Left lung (tissue), 10 donors: ENCODE results near the gene FOXP2. TPM values are rescaled to one million over a fixed set of nuclear protein-coding genes. Genes with fewer than 3 reads are reported as not detected.
"Not testable (repeated sequence)": the region's sequence is repeated elsewhere in the genome, so short reads cannot be mapped to it uniquely, and the experiment has no call there.

Experiments used
- ATAC-seq: fragments of 200-7000 bp; cut with Tn5 transposase; one replicate; pipeline ENCODE4 v1.9.1; 2020; ENCODE audit warnings: moderate library complexity
- DNase-seq, 4 donors: peaks; one replicate each; pipeline ENCODE4 v3.0.0-alpha.2; 2013 to 2020
- H3K27ac ChIP-seq, 2 donors: fragments of 200-600 bp; sonication (generic) in 1 of 2; one replicate each; pipeline versions ENCODE4 v1.5.0 to v1.8.0; 2020 to 2021
- H3K27me3 ChIP-seq, 2 donors: fragments of 200-600 bp; sonication (generic) in 1 of 2; one replicate each; pipeline versions ENCODE4 v1.5.0 to v1.8.0; 2020 to 2021
- H3K36me3 ChIP-seq, 2 donors: fragments of 200-600 bp; sonication (generic) in 1 of 2; one replicate each; pipeline versions ENCODE4 v1.5.0 to v1.8.0; 2020 to 2021
- H3K4me1 ChIP-seq, 2 donors: fragments of 200-600 bp; one replicate each; pipeline ENCODE4 v1.8.0; 2021
- H3K4me3 ChIP-seq, 2 donors: fragments of 200-600 bp; sonication (generic) in 1 of 2; one replicate each; pipeline versions ENCODE4 v1.5.0 to v1.8.0; 2020 to 2021; ENCODE audit warnings: mild to moderate bottlenecking in 1 of 2
- H3K9me3 ChIP-seq, 2 donors: fragments of 200-600 bp; sonication (generic) in 1 of 2; one replicate each; pipeline versions ENCODE4 v1.5.0 to v1.8.0; 2020 to 2021
- intact Hi-C, 2 donors: fragments of 100-400 bp; cut with DNase I; formaldehyde crosslinking; loops; one replicate each; pipeline versions ENCODE4 v1.11.2 to v1.14.2; 2022
- polyA plus RNA-seq, 6 donors: library from polyadenylated mRNA; unstranded; fragments of 120-200 nt; gene quantifications; one replicate each; pipeline ENCODE4 v1.2.1, GENCODE V29; 2013; ENCODE audit not compliant: insufficient read length in 6 of 6
- total RNA-seq, 2 donors: library from RNA; stranded (reverse); fragmentation: NEBNext Ultra II Directional; extraction: Animal tissue kit (Norgen Biotek cat#: 25700); gene quantifications; one replicate each; pipeline ENCODE4 v1.2.1, GENCODE V29; 2021
- TF ChIP-seq, protein P1 (sequence below), 2 donors: fragments of 200-600 bp; sonication (generic) in 1 of 2; IDR thresholded peaks; one replicate each; pipeline versions ENCODE4 v1.5.0 to v1.8.0; 2021; ENCODE audit warnings: antibody characterized with exemption in 2 of 2
- donor health status: DM: no; HTN: yes; CAD: no.
- donor health status: DM: no; HTN: no; CAD: no.

The FOXP2 gene
- total and polyA plus RNA-seq, 8 donors = 5.9 to 86.8 (median 50.3) TPM

DNA sequence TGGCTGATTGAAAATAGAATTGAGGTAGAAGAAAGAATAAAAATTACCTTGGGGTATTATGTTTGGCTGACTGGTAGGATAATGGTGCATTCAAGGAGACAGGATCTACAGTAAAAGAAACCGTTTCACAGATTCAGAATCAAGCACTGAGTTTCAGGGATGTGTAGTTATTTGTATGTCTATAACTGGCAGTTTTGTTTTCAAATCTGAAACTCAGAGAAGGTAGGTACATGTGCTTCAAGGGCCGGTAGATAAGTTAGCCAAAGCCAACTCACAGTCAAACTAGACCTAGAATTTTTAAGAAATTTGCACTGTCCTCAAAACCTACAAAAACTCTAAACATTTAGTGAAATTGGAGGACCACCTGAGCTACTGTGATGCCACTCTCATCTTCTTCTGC, 191.5 kb downstream of the FOXP2 start:
- H3K4me3 ChIP-seq = no peak overlapping the region
- no peaks in the 10 kb centered on the region for H3K27me3 ChIP-seq
- no peak for DNase-seq
- no peaks in the 10 kb centered on the region for H3K36me3 ChIP-seq
- no peaks in the 10 kb centered on the region for H3K4me1 ChIP-seq
- H3K27ac ChIP-seq = no peak overlapping the region
- TF ChIP-seq, protein P1, sequence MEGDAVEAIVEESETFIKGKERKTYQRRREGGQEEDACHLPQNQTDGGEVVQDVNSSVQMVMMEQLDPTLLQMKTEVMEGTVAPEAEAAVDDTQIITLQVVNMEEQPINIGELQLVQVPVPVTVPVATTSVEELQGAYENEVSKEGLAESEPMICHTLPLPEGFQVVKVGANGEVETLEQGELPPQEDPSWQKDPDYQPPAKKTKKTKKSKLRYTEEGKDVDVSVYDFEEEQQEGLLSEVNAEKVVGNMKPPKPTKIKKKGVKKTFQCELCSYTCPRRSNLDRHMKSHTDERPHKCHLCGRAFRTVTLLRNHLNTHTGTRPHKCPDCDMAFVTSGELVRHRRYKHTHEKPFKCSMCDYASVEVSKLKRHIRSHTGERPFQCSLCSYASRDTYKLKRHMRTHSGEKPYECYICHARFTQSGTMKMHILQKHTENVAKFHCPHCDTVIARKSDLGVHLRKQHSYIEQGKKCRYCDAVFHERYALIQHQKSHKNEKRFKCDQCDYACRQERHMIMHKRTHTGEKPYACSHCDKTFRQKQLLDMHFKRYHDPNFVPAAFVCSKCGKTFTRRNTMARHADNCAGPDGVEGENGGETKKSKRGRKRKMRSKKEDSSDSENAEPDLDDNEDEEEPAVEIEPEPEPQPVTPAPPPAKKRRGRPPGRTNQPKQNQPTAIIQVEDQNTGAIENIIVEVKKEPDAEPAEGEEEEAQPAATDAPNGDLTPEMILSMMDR (IDR thresholded peaks at IDR 0.05) = no peak
- no peaks in the 10 kb centered on the region for H3K9me3 ChIP-seq
- no peak for ATAC-seq
- intact Hi-C loops = no loop called here

DNA sequence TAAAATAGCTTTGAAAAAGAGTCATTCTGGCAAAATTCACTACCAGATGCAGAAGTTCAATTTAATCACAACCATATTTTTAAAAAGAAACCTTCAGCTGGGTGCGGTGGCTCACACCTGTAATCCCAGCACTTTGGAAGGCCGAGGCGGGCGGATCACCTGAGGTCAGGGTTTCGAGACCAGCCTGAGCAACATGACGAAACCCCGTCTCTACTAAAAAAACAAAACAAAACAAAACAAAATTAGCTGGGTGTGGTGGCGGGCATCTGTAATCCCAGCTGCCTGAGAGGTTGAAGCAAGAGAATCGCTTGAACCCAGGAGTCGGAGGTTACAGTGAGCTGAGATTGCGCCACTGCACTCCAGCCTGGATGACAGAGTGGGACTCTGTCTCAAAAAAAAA, 194.2 kb downstream of the FOXP2 start:
- H3K4me1 ChIP-seq, H3K9me3 ChIP-seq, H3K4me3 ChIP-seq, H3K36me3 ChIP-seq, H3K27me3 ChIP-seq, ATAC-seq, intact Hi-C loops, H3K27ac ChIP-seq, DNase-seq: not testable (repeated sequence)

DNA sequence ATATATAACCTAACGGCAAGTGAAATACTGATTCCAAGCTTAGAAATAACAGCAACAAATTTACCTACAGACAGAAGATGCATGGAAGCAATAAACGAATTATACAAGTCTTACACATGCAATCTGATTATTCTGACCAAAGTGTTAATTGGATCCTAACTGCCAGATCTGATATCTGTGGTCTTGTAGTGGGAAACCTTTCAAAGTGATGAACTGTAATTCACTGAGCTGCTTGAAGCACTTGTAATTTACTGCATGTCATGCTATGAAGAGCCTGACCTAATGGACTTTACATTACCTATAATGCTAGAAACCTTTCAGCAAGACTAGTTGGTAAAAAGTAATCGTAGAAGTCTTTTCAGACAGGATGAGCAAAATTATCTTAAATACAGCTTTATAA, 205.6 kb downstream of the FOXP2 start:
- Histone ChIP-seq H3K27me3 (no peaks in the 10 kb centered on the region), H3K36me3 (no peaks in the 10 kb centered on the region)

DNA sequence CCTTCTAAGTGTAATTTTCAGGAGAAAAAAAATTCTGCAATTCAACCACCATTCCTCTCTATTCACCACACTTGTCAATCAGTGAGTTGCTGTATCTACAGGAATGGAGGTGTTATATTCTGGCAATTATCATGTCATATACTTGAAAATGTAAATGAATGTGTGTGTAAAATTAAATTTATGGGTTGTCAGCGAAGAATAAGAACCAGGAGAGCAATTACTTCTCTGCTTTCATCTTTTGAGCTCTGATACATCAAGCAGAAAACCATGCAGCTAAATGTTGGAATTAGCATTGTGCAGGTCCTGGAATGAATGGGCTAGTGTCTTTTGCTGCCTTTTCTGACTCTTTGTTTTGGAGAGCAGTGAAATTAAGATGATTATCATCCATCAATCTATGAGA, 207.6 kb downstream of the FOXP2 start:
- DNase-seq (no peak), ATAC-seq (no peak)
- H3K27ac ChIP-seq = no peak overlapping the region
- no peaks in the 10 kb centered on the region for H3K27me3 ChIP-seq
- H3K9me3 ChIP-seq = no peaks in the 10 kb centered on the region
- H3K4me3 ChIP-seq = no peak overlapping the region
- intact Hi-C loops = no loop called here
- no peaks in the 10 kb centered on the region for H3K4me1 ChIP-seq
- TF ChIP-seq, protein P1 (IDR thresholded peaks at IDR 0.05) = no peak
- no peaks in the 10 kb centered on the region for H3K36me3 ChIP-seq

More for the DNA sequence above, 205.6 kb downstream of the FOXP2 start:
- DNase-seq = no peak
- no peak for ATAC-seq
- Histone ChIP-seq H3K9me3 (no peaks in the 10 kb centered on the region), H3K27ac (no peak overlapping the region), H3K4me3 (no peak overlapping the region), H3K4me1 (no peaks in the 10 kb centered on the region)
- TF ChIP-seq, protein P1 (IDR thresholded peaks at IDR 0.05) = no peak
- intact Hi-C loops = no loop called here

DNA sequence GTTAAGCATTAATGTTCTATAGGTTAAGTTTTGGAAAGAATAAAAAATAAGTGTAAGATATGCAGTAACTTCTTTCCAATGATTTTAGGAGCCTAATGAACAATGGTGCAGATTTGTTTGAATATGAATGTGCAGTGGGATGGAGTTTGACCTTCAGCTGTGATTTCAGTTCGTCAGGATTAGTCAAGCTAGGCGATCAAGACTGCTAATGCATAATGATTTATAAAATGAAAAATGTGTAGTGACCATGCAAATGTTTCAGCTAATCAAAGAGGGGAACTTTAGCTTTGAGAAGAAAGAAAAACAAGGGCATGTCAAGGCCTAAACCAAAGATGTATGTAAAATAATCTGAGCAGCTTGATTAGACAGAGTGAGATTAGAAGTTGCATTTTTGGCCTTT, 208.5 kb downstream of the FOXP2 start:
- no peaks in the 10 kb centered on the region for H3K36me3 ChIP-seq
- intact Hi-C loops = no loop called here
- DNase-seq (no peak), ATAC-seq (no peak)
- H3K27ac ChIP-seq = no peak overlapping the region
- H3K4me3 ChIP-seq = no peak overlapping the region
- H3K4me1 ChIP-seq = no peaks in the 10 kb centered on the region
- TF ChIP-seq, protein P1 (IDR thresholded peaks at IDR 0.05) = no peak
- no peaks in the 10 kb centered on the region for H3K9me3 ChIP-seq
- no peaks in the 10 kb centered on the region for H3K27me3 ChIP-seq

DNA sequence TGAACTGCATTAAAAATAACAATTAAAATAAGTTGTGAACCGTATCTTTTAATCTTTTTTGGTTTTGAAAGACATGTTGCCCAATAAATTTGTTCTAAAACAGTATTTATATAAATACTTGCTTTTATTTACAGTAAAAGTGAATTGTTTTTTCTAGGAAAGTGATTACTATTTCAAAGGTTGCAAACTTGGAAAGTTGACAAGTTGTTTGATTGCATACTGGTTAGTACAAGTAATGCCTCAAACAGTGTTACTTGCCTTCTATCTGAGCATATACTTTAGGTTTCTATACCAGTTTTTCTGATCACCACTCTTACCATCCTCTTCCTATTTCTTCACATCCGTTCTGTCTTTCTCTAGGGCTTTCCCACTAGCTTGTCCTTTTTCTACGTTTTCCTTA, 212.6 kb downstream of the FOXP2 start:
- Histone ChIP-seq H3K4me3 (no peak overlapping the region), H3K4me1 (no peaks in the 10 kb centered on the region), H3K9me3 (no peaks in the 10 kb centered on the region), H3K27me3 (no peaks in the 10 kb centered on the region), H3K27ac (no peak overlapping the region), H3K36me3 (no peaks in the 10 kb centered on the region)
- TF ChIP-seq, protein P1 (IDR thresholded peaks at IDR 0.05) = no peak
- intact Hi-C loops = no loop called here
- ATAC-seq (no peak), DNase-seq (peak in 1 of 4 donors; percentile 6)
